Stimulated activated naive CD8-positive, alpha-beta T cell treated with anti-CD3 and anti-CD28 coated beads, Interleukin-15, Interleukin-2, amounts not matched to agents 100 ng/mL and 50 ng/mL, for 24 hours (primary cell): ENCODE measurements around the gene VKORC1.

Experiments
- H3K27ac Mint-ChIP-seq: one replicate; pipeline ENCODE4 v1.8.0; 2021; ENCODE audit warnings: mild to moderate bottlenecking, mixed read lengths
- H3K27me3 Mint-ChIP-seq: one replicate; pipeline ENCODE4 v1.8.0; 2021; ENCODE audit warnings: mixed read lengths
- H3K36me3 Mint-ChIP-seq: one replicate; pipeline ENCODE4 v1.8.0; 2021; ENCODE audit warnings: low read depth, mixed read lengths
- H3K4me1 Mint-ChIP-seq: one replicate; pipeline ENCODE4 v1.8.0; 2021; ENCODE audit warnings: low read depth, mixed read lengths
- H3K4me3 Mint-ChIP-seq: one replicate; pipeline ENCODE4 v1.8.0; 2021; ENCODE audit warnings: mild to moderate bottlenecking, mixed read lengths
- H3K9me3 Mint-ChIP-seq: one replicate; pipeline ENCODE4 v1.8.0; 2021; ENCODE audit warnings: mixed read lengths

VKORC1 gene

DNA sequence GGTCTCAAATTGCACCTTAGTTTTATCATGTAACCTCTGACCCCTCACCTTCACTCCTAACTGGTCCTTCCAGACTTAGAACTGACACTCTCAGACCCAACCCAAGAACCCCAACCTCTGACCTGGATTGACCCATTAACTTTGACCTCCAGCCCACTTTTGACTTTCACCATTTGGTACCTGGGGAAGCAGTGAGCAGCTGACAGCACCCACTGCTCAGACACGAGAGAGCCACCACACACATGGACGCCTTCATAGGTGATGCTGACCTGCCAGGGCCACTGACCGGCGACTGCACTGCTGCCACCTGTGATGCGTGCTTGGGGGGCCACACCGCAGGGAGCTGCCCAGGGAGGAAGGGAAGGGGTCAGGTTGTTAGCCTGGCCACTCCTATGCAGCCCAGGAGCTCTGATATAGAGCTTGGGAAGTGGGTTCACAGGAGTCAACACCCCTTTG, 38.5 kb upstream of the VKORC1 start:
- Mint-ChIP-seq H3K36me3 (peaks cover 18% of the 10 kb centered on the region), H3K9me3 (no peaks in the 10 kb centered on the region), H3K27ac (no peak overlapping the region), H3K27me3 (no peaks in the 10 kb centered on the region), H3K4me3 (no peak overlapping the region), H3K4me1 (no peaks in the 10 kb centered on the region)

DNA sequence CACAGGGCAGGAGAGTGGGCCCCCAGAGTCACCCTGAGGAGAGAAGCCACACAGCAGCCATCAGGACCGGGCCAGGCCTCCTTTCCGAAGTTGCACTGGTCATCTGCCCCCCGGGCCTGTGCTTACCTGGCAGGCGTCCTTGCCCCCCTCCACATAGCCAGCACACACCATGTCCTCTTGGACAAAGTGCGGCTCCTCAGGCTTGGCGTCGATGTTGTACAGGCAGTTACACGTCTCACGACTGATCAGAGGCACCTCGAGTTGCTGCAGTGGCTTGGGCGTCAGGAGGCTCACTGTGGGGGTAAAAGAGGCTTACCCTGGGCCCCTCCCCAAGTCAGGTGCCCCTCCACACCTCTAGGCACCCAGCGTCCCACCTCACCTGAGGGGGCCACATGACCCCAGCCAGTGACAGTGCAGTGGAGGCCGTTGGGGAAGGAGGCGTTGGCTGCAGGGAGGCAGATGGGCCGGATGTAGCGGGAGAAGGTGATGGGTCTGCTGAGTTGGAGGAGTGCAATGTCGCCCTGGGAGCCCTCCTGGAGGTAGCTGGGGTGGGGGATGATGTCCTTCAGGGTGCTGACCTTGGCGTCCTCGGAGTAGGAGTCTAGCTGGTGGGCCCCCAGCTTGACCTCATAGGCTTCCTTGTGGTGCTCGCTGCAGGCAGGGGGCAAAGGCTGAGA, 37.8 kb upstream of the VKORC1 start:
- peaks cover 23% of the 10 kb centered on the region for H3K36me3 Mint-ChIP-seq
- no peaks in the 10 kb centered on the region for H3K4me1 Mint-ChIP-seq
- H3K27ac Mint-ChIP-seq, result no peak overlapping the region
- no peaks in the 10 kb centered on the region for H3K9me3 Mint-ChIP-seq
- no peaks in the 10 kb centered on the region for H3K27me3 Mint-ChIP-seq
- no peak overlapping the region for H3K4me3 Mint-ChIP-seq

DNA sequence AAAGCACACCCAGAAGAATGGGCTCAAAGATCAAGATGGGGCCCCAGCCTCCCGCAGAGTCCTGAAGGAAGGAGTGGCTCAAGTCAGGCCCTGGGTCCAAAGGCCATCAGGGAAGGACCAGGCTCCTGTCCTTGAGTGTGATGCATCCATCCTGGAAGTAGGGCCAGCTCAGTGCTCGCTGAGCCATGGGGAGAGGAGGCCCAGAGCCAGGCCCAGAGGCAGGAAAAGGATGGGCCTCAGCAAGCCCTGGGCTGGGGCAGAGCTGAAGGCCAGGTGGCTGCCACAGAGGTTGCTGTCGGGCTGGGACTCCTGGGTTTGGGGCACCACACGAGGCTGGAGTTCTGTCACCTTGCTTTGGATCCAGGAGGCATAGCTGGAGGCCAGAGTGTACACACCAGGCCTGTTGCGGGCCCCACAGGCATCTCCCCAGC, 37.3 kb upstream of the VKORC1 start:
- H3K27me3 Mint-ChIP-seq, result no peaks in the 10 kb centered on the region
- H3K4me3 Mint-ChIP-seq, result no peak overlapping the region
- peaks cover 23% of the 10 kb centered on the region for H3K36me3 Mint-ChIP-seq
- no peaks in the 10 kb centered on the region for H3K9me3 Mint-ChIP-seq
- H3K4me1 Mint-ChIP-seq, result no peaks in the 10 kb centered on the region
- H3K27ac Mint-ChIP-seq, result no peak overlapping the region

DNA sequence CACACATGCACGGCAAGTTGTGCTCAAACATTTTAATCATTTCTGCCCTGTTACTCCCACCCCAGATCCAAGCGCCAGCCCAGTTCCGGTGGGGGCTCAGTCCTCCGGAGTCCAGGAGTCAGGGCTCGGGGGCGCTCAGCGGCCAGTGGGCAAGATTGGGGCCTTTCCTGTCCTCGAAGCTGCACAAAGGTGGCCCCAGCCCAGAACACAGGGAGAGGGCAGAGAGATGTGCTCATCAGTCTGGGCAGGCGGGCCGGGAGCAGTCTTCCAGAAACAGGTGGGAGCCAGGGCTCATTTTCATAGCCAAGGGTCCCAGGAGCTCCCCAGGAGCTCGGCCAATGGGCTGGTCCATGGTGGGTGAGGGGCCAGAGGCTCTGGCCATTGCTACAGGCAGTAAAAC, 36.8 kb upstream of the VKORC1 start:
- Mint-ChIP-seq H3K4me3 (no peak overlapping the region), H3K9me3 (no peaks in the 10 kb centered on the region), H3K27ac (no peak overlapping the region)

DNA sequence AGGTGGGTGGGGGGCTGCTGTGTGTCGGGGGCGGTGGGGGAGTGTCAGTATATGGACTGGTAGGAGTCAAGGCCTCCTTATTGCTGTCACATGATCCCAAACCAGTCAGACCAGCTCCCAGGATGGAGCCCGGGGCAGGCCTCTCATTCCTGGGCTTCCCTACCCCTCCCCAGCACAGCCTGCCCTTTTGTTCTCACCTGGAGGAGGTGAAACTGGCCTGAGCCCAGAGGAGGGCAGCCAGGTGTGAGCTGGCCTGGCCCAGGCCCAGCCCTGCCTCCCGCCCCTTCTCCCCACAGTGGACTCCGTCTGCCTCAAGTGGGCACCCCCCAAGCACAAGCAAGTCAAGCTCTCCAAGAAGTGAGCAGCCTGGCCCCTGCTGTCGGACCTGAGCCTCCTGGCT, 36.3 kb upstream of the VKORC1 start:
- Mint-ChIP-seq H3K4me3 (no peak overlapping the region), H3K27me3 (no peaks in the 10 kb centered on the region), H3K9me3 (no peaks in the 10 kb centered on the region), H3K36me3 (peaks cover 27% of the 10 kb centered on the region), H3K4me1 (no peaks in the 10 kb centered on the region), H3K27ac (no peak overlapping the region)

More for the DNA sequence above, 36.8 kb upstream of the VKORC1 start:
- Mint-ChIP-seq H3K4me1 (no peaks in the 10 kb centered on the region), H3K36me3 (peaks cover 24% of the 10 kb centered on the region), H3K27me3 (no peaks in the 10 kb centered on the region)

DNA sequence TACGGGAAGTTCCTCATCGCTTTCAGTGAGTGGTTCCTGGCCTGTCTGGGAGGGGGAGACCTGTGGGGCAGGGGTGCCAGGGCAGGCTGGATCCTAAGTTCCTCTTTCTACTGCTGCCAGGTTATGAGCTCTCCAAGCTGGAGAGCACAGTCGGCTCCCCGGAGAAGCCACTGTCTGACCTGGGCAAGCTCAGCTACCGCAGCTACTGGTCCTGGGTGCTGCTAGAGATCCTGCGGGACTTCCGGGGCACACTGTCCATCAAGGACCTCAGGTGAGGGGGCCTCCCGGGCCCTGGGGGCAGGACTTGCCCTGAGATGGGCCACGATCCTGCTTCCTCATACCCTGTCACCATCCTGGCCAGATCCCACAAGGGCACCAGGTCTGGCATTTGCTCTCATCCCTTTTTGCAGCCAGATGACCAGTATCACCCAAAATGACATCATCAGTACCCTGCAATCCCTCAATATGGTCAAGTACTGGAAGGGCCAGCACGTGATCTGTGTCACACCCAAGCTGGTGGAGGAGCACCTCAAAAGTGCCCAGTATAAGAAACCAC, 35.8 kb upstream of the VKORC1 start:
- Mint-ChIP-seq H3K36me3 (peaks cover 27% of the 10 kb centered on the region), H3K27ac (no peak overlapping the region), H3K27me3 (no peaks in the 10 kb centered on the region), H3K9me3 (no peaks in the 10 kb centered on the region), H3K4me1 (no peaks in the 10 kb centered on the region), H3K4me3 (no peak overlapping the region)

DNA sequence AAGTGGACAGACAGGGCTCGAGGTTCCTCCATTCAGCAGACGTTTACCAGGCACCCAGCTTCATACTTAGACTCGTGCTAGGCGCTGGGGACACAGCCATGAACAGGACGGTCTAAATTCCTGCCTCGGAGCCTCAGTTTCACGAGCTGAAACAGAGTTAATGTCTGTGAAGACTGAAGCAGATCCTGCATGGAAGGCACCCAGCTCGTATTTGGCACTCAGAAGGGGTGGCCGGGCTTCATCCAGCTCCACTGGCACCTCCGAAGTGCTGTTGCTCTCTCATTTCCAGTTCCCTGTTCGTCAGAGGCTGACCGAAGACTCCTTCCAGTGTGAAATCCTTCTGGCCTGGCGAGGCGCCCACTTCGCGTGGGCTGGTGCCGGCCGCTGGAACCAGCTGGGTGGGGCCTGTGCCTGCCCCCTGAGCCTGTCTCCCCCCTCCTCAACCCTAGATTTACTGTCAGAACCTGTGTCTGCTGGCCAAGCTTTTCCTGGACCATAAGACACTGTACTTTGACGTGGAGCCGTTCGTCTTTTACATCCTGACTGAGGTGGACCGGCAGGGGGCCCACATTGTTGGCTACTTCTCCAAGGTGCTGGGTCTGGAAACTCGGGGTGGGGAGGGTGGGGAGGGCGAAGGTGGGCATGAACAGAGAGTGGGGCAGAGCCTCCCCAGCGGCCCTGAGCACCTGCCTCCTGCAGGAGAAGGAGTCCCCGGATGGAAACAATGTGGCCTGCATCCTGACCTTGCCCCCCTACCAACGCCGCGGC, 35.2 kb upstream of the VKORC1 start:
- Mint-ChIP-seq H3K27ac (no peak overlapping the region), H3K36me3 (peaks cover 27% of the 10 kb centered on the region), H3K4me3 (no peak overlapping the region), H3K27me3 (no peaks in the 10 kb centered on the region), H3K4me1 (no peaks in the 10 kb centered on the region), H3K9me3 (no peaks in the 10 kb centered on the region)

DNA sequence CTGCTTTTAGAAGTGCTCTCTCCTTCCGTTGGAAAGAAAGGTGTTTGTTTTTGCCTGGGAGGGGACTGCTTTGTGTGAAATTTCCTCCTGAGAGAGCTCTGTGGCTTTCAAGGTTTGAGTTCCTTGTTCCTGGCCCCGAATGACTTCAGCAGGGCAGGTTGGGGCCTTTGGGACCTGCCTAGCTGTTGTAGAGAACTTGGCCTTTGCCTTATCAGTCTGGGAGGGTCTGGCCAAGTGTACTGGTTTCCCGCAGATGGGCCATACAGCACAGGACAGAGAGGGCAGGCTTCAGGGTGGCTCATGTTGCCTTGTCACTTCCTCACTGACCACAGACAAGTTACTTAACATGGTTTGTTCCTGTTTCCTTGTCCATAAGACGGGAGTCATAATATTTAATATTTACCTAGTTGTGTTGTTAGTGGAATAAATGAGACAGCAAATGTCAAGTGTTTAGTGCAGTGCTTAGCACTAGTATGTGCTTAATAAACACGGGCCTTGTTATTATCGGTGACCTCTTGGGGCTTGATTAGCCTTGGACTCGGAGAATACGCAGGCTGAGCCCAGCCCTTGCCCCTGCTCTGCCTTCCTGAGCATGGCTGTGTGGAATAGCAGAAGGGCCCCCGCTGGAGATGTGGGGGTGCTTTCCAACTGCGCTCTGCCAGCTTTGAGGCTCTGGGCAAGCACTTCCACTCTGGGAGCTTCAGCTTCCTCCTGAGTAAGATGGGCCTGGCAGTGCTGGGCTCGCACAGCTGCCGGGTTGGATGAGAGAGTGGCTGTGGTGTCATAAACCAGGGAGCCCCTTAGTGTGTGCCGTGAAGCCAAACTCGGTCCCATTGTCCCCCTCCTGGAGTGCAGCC, 34.3 kb upstream of the VKORC1 start:
- Mint-ChIP-seq H3K4me1 (no peaks in the 10 kb centered on the region), H3K27ac (peak overlapping the region; percentile 41), H3K27me3 (no peaks in the 10 kb centered on the region), H3K9me3 (no peaks in the 10 kb centered on the region), H3K36me3 (peaks cover 30% of the 10 kb centered on the region), H3K4me3 (no peak overlapping the region)

DNA sequence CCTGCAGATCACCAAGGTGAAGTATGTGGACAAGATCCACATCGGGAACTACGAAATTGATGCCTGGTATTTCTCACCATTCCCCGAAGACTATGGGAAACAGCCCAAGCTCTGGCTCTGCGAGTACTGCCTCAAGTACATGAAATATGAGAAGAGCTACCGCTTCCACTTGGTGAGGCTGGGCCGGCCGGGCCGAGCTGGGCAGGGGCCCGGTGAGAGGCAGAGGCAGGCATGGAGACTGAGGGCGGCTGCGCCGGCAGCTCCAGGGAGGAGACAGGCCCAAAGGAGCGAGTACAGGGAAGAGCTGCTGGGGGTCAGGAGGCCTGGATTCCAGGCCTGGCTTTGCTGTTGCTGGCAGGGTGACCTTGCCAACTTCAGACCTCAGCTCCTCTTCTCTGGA, 32.6 kb upstream of the VKORC1 start:
- Mint-ChIP-seq H3K9me3 (no peaks in the 10 kb centered on the region), H3K4me3 (no peak overlapping the region), H3K36me3 (peaks cover 29% of the 10 kb centered on the region), H3K4me1 (no peaks in the 10 kb centered on the region), H3K27ac (no peak overlapping the region), H3K27me3 (no peaks in the 10 kb centered on the region)

DNA sequence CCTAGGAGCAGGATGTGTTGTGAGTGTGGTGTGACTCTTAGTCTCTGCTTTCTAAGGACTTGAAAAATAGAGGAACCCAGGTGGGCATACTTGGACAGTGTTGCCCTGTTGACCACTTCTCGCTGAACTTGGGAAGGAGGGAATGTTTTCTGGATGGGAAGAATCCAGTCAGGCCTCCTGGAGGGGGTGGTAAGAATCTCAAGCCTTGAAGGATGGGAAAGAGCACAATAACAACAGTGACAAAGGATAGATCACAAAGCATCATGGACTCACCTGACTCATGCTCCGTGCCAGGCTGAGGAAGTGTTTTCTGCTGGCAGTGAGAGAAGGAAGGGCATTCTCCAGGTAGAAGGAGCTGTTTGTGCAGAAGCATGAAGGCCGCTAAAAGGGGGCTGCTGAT, 31.2 kb upstream of the VKORC1 start:
- H3K4me3 Mint-ChIP-seq, result no peak overlapping the region
- no peaks in the 10 kb centered on the region for H3K9me3 Mint-ChIP-seq
- no peaks in the 10 kb centered on the region for H3K27me3 Mint-ChIP-seq
- H3K4me1 Mint-ChIP-seq, result no peaks in the 10 kb centered on the region
- peaks cover 41% of the 10 kb centered on the region for H3K36me3 Mint-ChIP-seq
- no peak overlapping the region for H3K27ac Mint-ChIP-seq

DNA sequence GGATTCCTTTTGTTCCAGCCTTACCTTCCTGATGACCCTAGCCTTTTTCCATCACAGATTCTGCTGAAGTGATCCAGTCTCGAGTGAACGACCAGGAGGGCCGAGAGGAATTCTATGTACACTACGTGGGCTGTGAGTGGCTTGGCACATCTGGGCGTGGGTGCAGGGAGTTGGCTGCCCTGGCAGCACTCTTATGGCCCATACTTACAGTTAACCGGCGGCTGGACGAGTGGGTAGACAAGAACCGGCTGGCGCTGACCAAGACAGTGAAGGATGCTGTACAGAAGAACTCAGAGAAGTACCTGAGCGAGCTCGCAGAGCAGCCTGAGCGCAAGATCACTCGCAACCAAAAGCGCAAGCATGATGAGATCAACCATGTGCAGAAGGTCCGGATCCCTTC, 25.5 kb upstream of the VKORC1 start:
- no peak overlapping the region for H3K4me3 Mint-ChIP-seq
- H3K9me3 Mint-ChIP-seq, result no peaks in the 10 kb centered on the region
- H3K27me3 Mint-ChIP-seq, result no peaks in the 10 kb centered on the region
- H3K27ac Mint-ChIP-seq, result peak overlapping the region; percentile 26
- peaks cover 21% of the 10 kb centered on the region for H3K4me1 Mint-ChIP-seq
- H3K36me3 Mint-ChIP-seq, result peaks cover 35% of the 10 kb centered on the region

DNA sequence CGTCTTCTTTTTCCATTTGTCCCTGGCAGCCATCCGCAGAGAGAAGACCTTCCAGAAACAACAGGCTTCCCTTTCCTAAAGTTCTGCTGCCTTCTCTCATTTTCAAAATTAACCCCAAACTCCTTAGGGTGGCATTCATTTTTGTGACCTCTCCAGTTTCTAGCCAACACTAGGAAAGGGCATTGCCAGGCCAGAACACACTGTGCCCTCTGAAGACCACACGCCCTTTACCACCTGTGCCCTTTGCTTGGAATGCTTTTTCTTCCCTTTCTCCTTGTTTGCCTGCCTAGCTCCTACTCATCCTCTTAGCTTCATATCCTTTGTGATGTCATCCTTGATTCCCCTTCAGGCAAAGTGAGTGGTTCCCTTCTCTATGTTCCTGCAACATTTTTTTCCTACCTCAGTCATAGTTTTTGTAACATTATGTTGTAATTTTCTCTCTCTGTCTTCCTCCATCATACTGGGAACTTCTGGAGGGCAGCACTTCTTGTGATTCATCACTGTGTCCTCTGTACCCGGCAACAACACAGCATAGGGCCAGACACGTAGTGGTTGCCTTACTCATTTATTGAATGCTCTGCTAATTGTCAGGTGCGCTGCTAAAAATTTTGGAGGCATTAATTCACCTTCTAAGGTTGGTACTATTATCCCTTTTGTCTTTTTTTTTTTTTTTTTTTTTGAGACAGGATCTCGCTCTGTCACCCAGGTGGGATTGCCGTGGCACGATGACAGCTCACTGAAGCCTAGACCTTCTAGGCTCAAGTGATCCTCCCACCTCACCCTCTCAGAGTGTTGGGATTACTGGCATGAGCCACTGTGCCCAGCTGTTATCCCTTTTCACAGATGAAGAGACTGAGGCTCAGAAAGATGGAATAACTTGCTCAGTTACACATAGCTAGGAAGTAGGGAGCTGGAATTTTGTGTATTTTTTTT, 23.9 kb upstream of the VKORC1 start:
- peak overlapping the region; percentile 88 for H3K27ac Mint-ChIP-seq
- H3K4me3 Mint-ChIP-seq, result peak overlapping the region; percentile 89
- no peaks in the 10 kb centered on the region for H3K9me3 Mint-ChIP-seq
- H3K36me3 Mint-ChIP-seq, result peaks cover 32% of the 10 kb centered on the region
- peaks cover 30% of the 10 kb centered on the region for H3K4me1 Mint-ChIP-seq
- H3K27me3 Mint-ChIP-seq, result no peaks in the 10 kb centered on the region

DNA sequence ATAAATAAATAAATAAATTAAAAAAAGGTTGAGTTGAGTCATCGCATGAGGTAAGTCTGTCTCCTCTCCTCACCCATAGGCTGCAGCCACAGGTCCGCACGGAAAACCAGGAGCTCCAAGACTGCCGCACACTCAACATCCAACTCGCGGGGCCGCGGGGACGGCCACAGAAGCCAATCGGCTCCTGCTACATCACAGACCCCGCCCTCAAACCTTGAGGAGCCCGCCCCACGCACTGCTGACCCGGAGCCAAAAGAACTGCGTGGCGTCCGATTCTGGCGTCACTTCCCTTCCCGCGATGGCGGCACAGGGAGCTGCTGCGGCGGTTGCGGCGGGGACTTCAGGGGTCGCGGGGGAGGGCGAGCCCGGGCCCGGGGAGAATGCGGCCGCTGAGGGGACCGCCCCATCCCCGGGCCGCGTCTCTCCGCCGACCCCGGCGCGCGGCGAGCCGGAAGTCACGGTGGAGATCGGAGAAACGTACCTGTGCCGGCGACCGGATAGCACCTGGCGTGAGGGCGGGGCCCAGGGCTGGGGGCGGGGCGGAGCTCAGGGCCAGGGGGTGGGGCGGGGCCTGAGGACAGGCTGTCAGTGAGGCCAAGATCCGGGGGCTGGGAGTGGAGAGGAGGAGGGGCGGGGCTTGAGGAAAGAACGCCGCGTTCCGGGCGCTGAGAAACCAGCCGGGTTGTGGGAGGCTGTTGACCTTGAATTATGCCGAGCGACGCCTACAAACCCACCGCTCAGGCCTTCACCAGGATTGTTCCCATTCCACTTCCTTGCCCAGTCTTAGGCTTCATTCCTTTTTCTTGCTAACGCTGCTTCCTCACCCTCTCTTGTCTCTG, 23.0 kb upstream of the VKORC1 start, which contains the start of gene KAT8:
TSS of gene KAT8 (plus strand) at position 281 of the 839 bp plus-strand sequence. CDS start at position 299, 18 bp downstream.
- Mint-ChIP-seq H3K4me3 (peak within 1 kb of the TSS; percentile 89), H3K9me3 (no peaks in the 10 kb centered on the region), H3K36me3 (peaks cover 32% of the 10 kb centered on the region), H3K27ac (peak within 1 kb of the TSS; percentile 88), H3K27me3 (no peaks in the 10 kb centered on the region), H3K4me1 (peaks cover 30% of the 10 kb centered on the region)
